Right atrium auricular region (tissue), 2 donors: ENCODE measurements around the gene IGF2R. TPM values are rescaled to one million over a fixed set of nuclear protein-coding genes. Genes with fewer than 3 reads are reported as not detected.

Experiments used
- DNase-seq: peaks from one replicate; pipeline ENCODE4 v3.0.0-alpha.2; 2019; ENCODE audit warnings: low spot score
- H3K27ac ChIP-seq, 2 donors: fragments of 200-600 bp; sonication (generic); 1 replicate in 1 of 2; 2 replicates in 1 of 2; pipeline ENCODE4 v1.5.1; 2016 to 2019
- H3K27me3 ChIP-seq, 2 donors: fragments of 200-600 bp; sonication (generic); one replicate each; pipeline versions ENCODE4 v1.5.1 to v1.6.0; 2017 to 2019
- H3K36me3 ChIP-seq: fragments of 200-600 bp; sonication (generic); one replicate; pipeline ENCODE4 v1.5.1; 2016
- H3K4me1 ChIP-seq, 2 donors: fragments of 200-600 bp; sonication (generic); one replicate each; pipeline versions ENCODE4 v1.5.1 to v1.6.0; 2017 to 2019
- H3K4me3 ChIP-seq, 2 donors: fragments of 200-600 bp; sonication (generic); 1 replicate in 1 of 2; 2 replicates in 1 of 2; pipeline ENCODE4 v1.5.1; 2017 to 2019; ENCODE audit warnings: mild to moderate bottlenecking in 1 of 2, moderate library complexity in 1 of 2
- H3K9me3 ChIP-seq, 2 donors: fragments of 200-600 bp; sonication (generic); one replicate each; pipeline ENCODE4 v1.5.1; 2019
- total RNA-seq, 2 donors: library from RNA; depleted of rRNA; stranded (reverse); fragments of >200 nt; gene quantifications; one replicate each; pipeline ENCODE4 v1.1.0, GENCODE V29; 2016
- TF ChIP-seq, protein P1 (sequence below), 2 donors: fragments of 200-600 bp; sonication (generic); IDR thresholded peaks; one replicate each; pipeline ENCODE4 v1.5.1; 2019; ENCODE audit warnings: antibody characterized with exemption in 2 of 2

IGF2R gene
- total RNA-seq, 2 donors from 2014 or later: 47.9 to 48.9 TPM

DNA sequence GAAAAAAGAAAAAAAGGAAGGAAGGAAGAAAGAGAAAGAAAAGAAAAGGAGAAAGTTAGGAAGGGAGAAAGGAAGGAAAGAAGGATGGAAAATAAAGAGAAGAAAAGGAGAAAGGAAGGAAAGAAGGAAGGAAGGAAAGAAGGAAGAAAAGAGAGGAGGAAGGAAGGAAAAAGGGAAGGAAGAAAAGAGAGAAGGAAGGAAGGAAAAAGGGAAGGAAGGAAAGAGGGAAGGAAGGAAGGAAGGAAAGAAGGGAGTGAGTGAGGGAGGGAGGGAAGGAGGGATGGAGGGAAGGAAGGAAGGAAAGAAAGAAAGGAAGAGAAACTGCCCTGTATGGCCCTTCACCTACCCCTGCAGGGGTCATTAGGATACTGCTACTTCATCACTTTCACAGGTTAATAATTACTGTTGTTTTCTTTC is 12.9 kb upstream of the IGF2R start:
- no peaks in the 10 kb centered on the region for H3K9me3 ChIP-seq
- H3K4me3 ChIP-seq: no peak overlapping the region
- TF ChIP-seq, protein P1, sequence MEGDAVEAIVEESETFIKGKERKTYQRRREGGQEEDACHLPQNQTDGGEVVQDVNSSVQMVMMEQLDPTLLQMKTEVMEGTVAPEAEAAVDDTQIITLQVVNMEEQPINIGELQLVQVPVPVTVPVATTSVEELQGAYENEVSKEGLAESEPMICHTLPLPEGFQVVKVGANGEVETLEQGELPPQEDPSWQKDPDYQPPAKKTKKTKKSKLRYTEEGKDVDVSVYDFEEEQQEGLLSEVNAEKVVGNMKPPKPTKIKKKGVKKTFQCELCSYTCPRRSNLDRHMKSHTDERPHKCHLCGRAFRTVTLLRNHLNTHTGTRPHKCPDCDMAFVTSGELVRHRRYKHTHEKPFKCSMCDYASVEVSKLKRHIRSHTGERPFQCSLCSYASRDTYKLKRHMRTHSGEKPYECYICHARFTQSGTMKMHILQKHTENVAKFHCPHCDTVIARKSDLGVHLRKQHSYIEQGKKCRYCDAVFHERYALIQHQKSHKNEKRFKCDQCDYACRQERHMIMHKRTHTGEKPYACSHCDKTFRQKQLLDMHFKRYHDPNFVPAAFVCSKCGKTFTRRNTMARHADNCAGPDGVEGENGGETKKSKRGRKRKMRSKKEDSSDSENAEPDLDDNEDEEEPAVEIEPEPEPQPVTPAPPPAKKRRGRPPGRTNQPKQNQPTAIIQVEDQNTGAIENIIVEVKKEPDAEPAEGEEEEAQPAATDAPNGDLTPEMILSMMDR (IDR thresholded peaks at IDR 0.05): no peak
- no peak overlapping the region for H3K27ac ChIP-seq
- H3K4me1 ChIP-seq: peaks cover 0 to 15% of the 10 kb centered on the region in 2 donors
- DNase-seq: no peak
- no peaks in the 10 kb centered on the region for H3K36me3 ChIP-seq
- H3K27me3 ChIP-seq: no peaks in the 10 kb centered on the region

DNA sequence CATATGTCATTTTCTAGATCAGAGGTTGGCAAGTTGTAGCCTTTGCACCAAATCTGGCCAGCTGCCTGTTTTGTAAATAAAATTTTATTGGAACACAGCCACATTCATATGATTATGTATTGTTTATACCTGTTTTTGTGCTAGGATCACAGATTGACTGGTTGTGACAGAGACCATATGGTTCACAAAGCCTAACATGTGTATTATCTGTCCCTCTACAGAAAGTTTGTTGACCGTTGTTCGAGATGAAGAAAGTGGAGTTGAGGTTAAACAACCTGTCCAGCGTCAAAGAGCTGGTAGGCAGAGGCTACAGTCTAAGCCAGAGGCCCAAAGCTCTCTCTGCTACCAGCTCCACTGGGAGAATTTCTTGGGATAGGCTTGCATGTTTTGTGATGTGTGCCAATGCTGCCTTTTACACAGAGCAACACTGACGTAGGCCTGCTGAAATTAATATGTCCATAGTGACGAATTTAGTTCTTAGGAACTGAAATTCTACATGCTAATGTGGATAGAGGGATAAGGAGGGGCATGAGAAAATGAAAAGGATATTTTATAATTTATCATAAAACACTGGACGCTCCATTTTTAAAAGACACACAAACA is 11.7 kb upstream of the IGF2R start:
- Histone ChIP-seq H3K36me3 (no peaks in the 10 kb centered on the region), H3K4me3 (no peak overlapping the region), H3K27ac (no peak overlapping the region), H3K27me3 (no peaks in the 10 kb centered on the region), H3K9me3 (no peaks in the 10 kb centered on the region), H3K4me1 (peaks cover 0 to 15% of the 10 kb centered on the region in 2 donors)
- no peak for DNase-seq
- TF ChIP-seq, protein P1 (IDR thresholded peaks at IDR 0.05): no peak

DNA sequence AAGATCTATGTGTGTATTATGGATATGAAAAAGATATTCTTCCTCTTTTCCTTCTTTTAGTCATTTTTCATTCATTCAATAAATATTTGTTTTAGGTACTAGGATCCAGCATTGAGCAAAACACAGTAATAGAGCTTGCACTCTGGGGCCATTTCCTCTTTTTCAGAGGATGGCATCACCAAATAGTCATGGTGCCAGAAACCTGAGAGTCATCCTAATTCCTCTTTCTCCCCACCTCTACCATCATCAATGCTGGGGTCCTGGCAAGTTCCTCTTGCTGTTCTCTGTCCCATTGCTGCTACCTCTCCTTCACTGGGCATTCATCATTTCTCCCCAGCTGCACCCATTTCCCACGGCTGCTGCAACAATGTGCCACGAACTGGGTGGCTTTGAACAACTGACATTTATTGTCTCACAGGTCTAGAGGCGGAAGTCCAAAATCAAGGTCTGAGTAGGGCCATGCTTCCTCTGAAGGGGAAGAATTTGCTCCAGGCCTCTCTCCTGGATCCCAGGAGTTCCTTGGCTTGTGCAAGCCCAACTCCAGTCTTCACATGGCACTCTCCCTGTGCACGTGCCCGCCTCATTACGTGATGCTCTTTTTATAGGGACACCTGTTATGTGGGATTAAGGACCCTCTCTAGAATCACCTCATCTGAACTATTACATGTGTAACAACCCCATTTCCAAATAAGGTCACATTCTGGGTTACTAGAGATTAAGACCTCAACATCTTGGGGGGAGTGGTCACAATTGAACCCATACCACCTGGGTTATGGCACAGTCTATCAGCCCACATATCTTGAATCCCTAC is 9.5 kb upstream of the IGF2R start:
- H3K4me1 ChIP-seq: peaks cover 0 to 15% of the 10 kb centered on the region in 2 donors
- no peak for DNase-seq
- no peaks in the 10 kb centered on the region for H3K36me3 ChIP-seq
- TF ChIP-seq, protein P1 (IDR thresholded peaks at IDR 0.05): no peak
- H3K9me3 ChIP-seq: no peaks in the 10 kb centered on the region
- peak overlapping the region; percentile 38 to 46 for H3K27ac ChIP-seq
- H3K4me3 ChIP-seq: no peak overlapping the region
- no peaks in the 10 kb centered on the region for H3K27me3 ChIP-seq

DNA sequence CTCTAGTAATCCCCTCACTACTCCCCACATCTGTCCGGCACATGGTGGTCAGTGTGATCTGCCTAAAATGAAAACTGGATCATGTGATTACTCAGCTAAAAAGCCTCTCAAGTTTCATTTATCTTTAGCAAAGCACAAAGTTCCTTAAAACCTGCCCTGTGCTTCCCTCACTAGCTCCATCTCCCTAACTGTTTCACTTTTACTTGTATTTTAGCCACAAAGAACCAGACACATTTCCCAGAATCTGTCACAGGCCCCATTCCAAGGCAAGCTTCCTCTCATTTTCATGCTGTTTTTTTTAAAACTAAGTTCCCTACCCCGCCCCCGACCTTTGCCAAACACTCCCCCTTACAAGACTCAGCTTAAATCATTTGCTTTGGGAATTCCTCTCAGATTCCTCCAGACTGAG is 8.9 kb upstream of the IGF2R start:
- H3K27ac ChIP-seq: peak overlapping the region; percentile 38 to 46
- no peaks in the 10 kb centered on the region for H3K27me3 ChIP-seq
- no peak overlapping the region for H3K4me3 ChIP-seq
- TF ChIP-seq, protein P1 (IDR thresholded peaks at IDR 0.05): no peak
- no peaks in the 10 kb centered on the region for H3K36me3 ChIP-seq
- no peaks in the 10 kb centered on the region for H3K9me3 ChIP-seq
- peaks cover 0 to 15% of the 10 kb centered on the region in 2 donors for H3K4me1 ChIP-seq
- no peak for DNase-seq

DNA sequence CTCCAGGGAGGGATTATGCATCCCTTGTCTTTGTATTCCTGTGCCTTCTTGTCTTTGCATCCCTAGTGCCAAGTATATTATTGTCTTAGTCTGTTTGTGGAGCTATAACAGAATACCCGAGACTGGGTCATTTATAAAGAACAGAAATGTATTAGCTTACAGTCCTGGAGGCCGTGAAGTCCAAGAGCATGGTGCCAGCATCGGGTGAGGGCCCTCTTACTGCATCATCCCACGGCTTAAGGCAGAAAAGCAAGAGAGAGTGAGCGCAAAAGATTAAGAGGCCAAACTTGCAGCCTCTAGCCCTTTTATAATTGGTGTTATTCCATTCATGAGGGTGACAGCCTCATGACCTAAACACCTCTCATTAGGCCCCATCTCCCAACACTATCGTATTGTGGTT is 8.4 kb upstream of the IGF2R start:
- DNase-seq: no peak
- Histone ChIP-seq H3K9me3 (no peaks in the 10 kb centered on the region), H3K27ac (peak overlapping the region; percentile 38 to 46), H3K4me1 (peaks cover 0 to 15% of the 10 kb centered on the region in 2 donors), H3K36me3 (no peaks in the 10 kb centered on the region), H3K4me3 (no peak overlapping the region), H3K27me3 (no peaks in the 10 kb centered on the region)
- TF ChIP-seq, protein P1 (IDR thresholded peaks at IDR 0.05): no peak
